ENCODE data around the gene EVX1.

DNA sequence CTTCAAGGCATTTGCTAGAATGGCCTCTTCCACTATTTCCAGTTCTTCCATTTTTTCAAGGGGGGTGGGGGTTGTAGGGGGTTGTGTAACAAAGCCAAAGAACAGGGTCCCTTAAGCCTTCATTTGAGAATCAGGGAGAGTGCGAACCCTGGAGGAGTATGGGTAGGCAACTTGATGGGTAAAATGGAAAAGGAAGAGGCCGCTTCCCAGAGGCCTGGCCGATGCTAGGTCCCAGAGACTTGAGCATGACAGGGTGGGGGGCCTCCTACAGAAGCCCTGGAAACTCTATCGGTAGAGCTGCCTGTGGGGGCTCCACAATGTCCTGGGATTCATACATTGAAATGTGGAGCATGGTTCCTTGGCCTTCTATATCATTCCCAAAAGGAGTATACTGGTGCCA lies 33.6 kb upstream of the EVX1 start:
- TF ChIP-seq, protein P1, sequence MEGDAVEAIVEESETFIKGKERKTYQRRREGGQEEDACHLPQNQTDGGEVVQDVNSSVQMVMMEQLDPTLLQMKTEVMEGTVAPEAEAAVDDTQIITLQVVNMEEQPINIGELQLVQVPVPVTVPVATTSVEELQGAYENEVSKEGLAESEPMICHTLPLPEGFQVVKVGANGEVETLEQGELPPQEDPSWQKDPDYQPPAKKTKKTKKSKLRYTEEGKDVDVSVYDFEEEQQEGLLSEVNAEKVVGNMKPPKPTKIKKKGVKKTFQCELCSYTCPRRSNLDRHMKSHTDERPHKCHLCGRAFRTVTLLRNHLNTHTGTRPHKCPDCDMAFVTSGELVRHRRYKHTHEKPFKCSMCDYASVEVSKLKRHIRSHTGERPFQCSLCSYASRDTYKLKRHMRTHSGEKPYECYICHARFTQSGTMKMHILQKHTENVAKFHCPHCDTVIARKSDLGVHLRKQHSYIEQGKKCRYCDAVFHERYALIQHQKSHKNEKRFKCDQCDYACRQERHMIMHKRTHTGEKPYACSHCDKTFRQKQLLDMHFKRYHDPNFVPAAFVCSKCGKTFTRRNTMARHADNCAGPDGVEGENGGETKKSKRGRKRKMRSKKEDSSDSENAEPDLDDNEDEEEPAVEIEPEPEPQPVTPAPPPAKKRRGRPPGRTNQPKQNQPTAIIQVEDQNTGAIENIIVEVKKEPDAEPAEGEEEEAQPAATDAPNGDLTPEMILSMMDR (IDR thresholded peaks at IDR 0.05), result no peak
- no peak for TF ChIP-seq POLR2A (IDR thresholded peaks at IDR 0.05; ENCODE audit: low read depth)
- no peak for TF ChIP-seq EP300 (IDR thresholded peaks at IDR 0.05)

All from esophagus muscularis mucosa (tissue), 4 donors.